H9 (cell line): ENCODE results near the gene PRR15. TPM values are rescaled to one million over a fixed set of nuclear protein-coding genes. Genes with fewer than 3 reads are reported as not detected.

Experiments used
- DNase-seq: peaks from one replicate; pipeline ENCODE4 v3.0.0-alpha.2; 2017
- H2AFZ ChIP-seq: one replicate; pipeline ENCODE4 v1.6.1; 2013; ENCODE audit warnings: mild to moderate bottlenecking, low read length, control low read depth, moderate library complexity
- H2AK5ac ChIP-seq: 2 replicates; pipeline ENCODE4 v1.6.1; 2013; ENCODE audit warnings: low read length, control low read depth, mixed read lengths; ENCODE audit not compliant: insufficient read length
- H2BK120ac ChIP-seq: one replicate; pipeline ENCODE4 v1.6.1; 2013; ENCODE audit warnings: low read depth, mild to moderate bottlenecking, low read length, control low read depth, inconsistent platforms; ENCODE audit not compliant: poor library complexity, severe bottlenecking
- H2BK12ac ChIP-seq: 2 replicates; pipeline ENCODE4 v1.6.1; 2013; ENCODE audit warnings: low read length, control low read depth, mixed read lengths, low read depth; ENCODE audit not compliant: insufficient read length
- H2BK15ac ChIP-seq: 2 replicates; pipeline ENCODE4 v1.6.1; 2013; ENCODE audit warnings: low read depth, low read length, control low read depth
- H2BK20ac ChIP-seq: one replicate; pipeline ENCODE4 v1.6.1; 2013; ENCODE audit warnings: low read depth, mild to moderate bottlenecking, low read length, control low read depth, inconsistent platforms; ENCODE audit not compliant: poor library complexity, severe bottlenecking
- H2BK5ac ChIP-seq: 2 replicates; pipeline ENCODE4 v1.6.1; 2013; ENCODE audit warnings: low read length, control low read depth, mixed read lengths; ENCODE audit not compliant: insufficient read length
- H3K14ac ChIP-seq: 2 replicates; pipeline ENCODE4 v1.6.1; 2013; ENCODE audit warnings: low read length, control low read depth; ENCODE audit not compliant: insufficient read depth
- H3K18ac ChIP-seq: 2 replicates; pipeline ENCODE4 v1.6.1; 2013; ENCODE audit warnings: low read depth, mild to moderate bottlenecking, mixed read lengths, low read length, control low read depth; ENCODE audit not compliant: insufficient read length
- H3K23ac ChIP-seq: 2 replicates; pipeline ENCODE4 v1.6.1; 2013; ENCODE audit warnings: low read length, control low read depth, mixed read lengths, low read depth; ENCODE audit not compliant: insufficient read length
- H3K23me2 ChIP-seq: 2 replicates; pipeline ENCODE4 v1.6.1; 2013; ENCODE audit warnings: low read depth, mild to moderate bottlenecking, mixed read lengths, low read length, control low read depth; ENCODE audit not compliant: insufficient read length, poor library complexity, severe bottlenecking
- H3K27ac ChIP-seq: 2 replicates; pipeline ENCODE4 v1.5.1; 2013; ENCODE audit warnings: low read length, control low read depth, mixed read lengths, low read depth; ENCODE audit not compliant: insufficient read length
- H3K27me3 ChIP-seq: 2 replicates; pipeline ENCODE4 v1.6.1; 2013; ENCODE audit warnings: low read length, control low read depth, inconsistent platforms; ENCODE audit not compliant: insufficient read depth
- H3K4ac ChIP-seq: 2 replicates; pipeline ENCODE4 v1.6.1; 2013; ENCODE audit warnings: low read depth, mild to moderate bottlenecking, control low read depth, inconsistent platforms, low read length, moderate library complexity
- H3K4me1 ChIP-seq: 2 replicates; pipeline ENCODE4 v1.6.1; 2013; ENCODE audit warnings: low read length, control low read depth, inconsistent platforms; ENCODE audit not compliant: insufficient read depth
- H3K4me2 ChIP-seq: 2 replicates; pipeline ENCODE4 v1.6.1; 2013; ENCODE audit warnings: low read length, control low read depth, mixed read lengths; ENCODE audit not compliant: insufficient read length, insufficient read depth
- H3K56ac ChIP-seq: 2 replicates; pipeline ENCODE4 v1.6.1; 2013; ENCODE audit warnings: low read depth, mild to moderate bottlenecking, mixed read lengths, low read length, control low read depth; ENCODE audit not compliant: insufficient read length
- H3K79me1 ChIP-seq: 2 replicates; pipeline ENCODE4 v1.6.1; 2013; ENCODE audit warnings: low read depth, mild to moderate bottlenecking, moderate library complexity, low read length, control low read depth, inconsistent platforms; ENCODE audit not compliant: insufficient read depth, poor library complexity, severe bottlenecking
- H3K79me2 ChIP-seq: 2 replicates; pipeline ENCODE4 v1.6.1; 2013; ENCODE audit warnings: low read length, control low read depth, inconsistent platforms; ENCODE audit not compliant: insufficient read depth
- H3K9ac ChIP-seq: 2 replicates; pipeline ENCODE4 v1.6.1; 2013; ENCODE audit warnings: low read length, control low read depth, mixed read lengths; ENCODE audit not compliant: insufficient read length; ENCODE audit errors: extremely low read depth
- H3K9me3 ChIP-seq: one replicate; pipeline ENCODE4 v1.6.1; 2013; ENCODE audit warnings: low read depth, low read length, inconsistent platforms; ENCODE audit not compliant: control insufficient read depth
- H3T11ph ChIP-seq: one replicate; pipeline ENCODE4 v1.6.1; 2013; ENCODE audit warnings: mild to moderate bottlenecking, low read length, control low read depth, inconsistent platforms
- H4K20me1 ChIP-seq: one replicate; pipeline ENCODE4 v1.6.1; 2013; ENCODE audit not compliant: control insufficient read depth, insufficient read length, insufficient read depth
- H4K5ac ChIP-seq: 2 replicates; pipeline ENCODE4 v1.6.1; 2013; ENCODE audit warnings: low read depth, mild to moderate bottlenecking, mixed read lengths, low read length, control low read depth; ENCODE audit not compliant: insufficient read length
- H4K8ac ChIP-seq: replicated peaks from 2 replicates; pipeline ENCODE4 v1.6.1; 2013; ENCODE audit warnings: low read length, control low read depth, mixed read lengths, low read depth; ENCODE audit not compliant: insufficient read length
- H4K91ac ChIP-seq: 2 replicates; pipeline ENCODE4 v1.6.1; 2013; ENCODE audit warnings: low read depth, mild to moderate bottlenecking, moderate library complexity, mixed read lengths, low read length, control low read depth; ENCODE audit not compliant: insufficient read length
- H3K27ac Mint-ChIP-seq, 3 experiments: 2 replicates in 2 of 3; 3 replicates in 1 of 3; pipeline ENCODE4 v1.8.0; 2020 to 2021; ENCODE audit warnings: mixed read lengths in 3 of 3, mild to moderate bottlenecking in 1 of 3, moderate library complexity in 1 of 3
- H3K27me3 Mint-ChIP-seq: 2 replicates; pipeline ENCODE4 v1.8.0; 2021; ENCODE audit warnings: low read depth, mild to moderate bottlenecking, moderate library complexity, mixed read lengths
- H3K36me3 Mint-ChIP-seq, 3 experiments: 2 replicates in 2 of 3; 3 replicates in 1 of 3; pipeline ENCODE4 v1.8.0; 2020 to 2021; ENCODE audit warnings: low read depth in 3 of 3, mixed read lengths in 3 of 3; ENCODE audit not compliant: insufficient read depth in 1 of 3
- H3K4me1 Mint-ChIP-seq, 2 experiments: 2 replicates each; pipeline ENCODE4 v1.8.0; 2020; ENCODE audit warnings: mixed read lengths in 2 of 2
- H3K4me3 Mint-ChIP-seq, 2 experiments: 2 replicates in 1 of 2; 3 replicates in 1 of 2; pipeline ENCODE4 v1.8.0; 2020 to 2021; ENCODE audit warnings: mild to moderate bottlenecking in 2 of 2, mixed read lengths in 2 of 2, moderate library complexity in 1 of 2
- H3K9me3 Mint-ChIP-seq, 2 experiments: 2 replicates in 1 of 2; 3 replicates in 1 of 2; pipeline ENCODE4 v1.8.0; 2020; ENCODE audit warnings: mild to moderate bottlenecking in 2 of 2, mixed read lengths in 2 of 2, moderate library complexity in 1 of 2
- WGBS: extraction: QIAGEN DNeasy Blood & Tissue Kit; methylation state at CpG from one replicate; pipeline ENCODE4 v1.1.7; 2013; ENCODE audit warnings: missing lambda C conversion rate, low lambda C conversion rate, mixed read lengths; ENCODE audit not compliant: insufficient read length; ENCODE audit errors: extremely low coverage; 5-methylcytosine and 5-hydroxymethylcytosine counted together
- total RNA-seq: library from RNA; stranded (reverse); gene quantifications from 2 replicates; pipeline ENCODE4 v1.2.1, GENCODE V29; 2021
- TF ChIP-seq, protein P1 (sequence below): fragments of 200-600 bp; sonication (generic); conservative IDR thresholded peaks from 3 replicates; pipeline ENCODE4 v1.8.0; 2021; ENCODE audit warnings: antibody characterized with exemption, mild to moderate bottlenecking

Gene PRR15
- total RNA-seq, 1 experiment from 2014 or later: 15.1 TPM

DNA sequence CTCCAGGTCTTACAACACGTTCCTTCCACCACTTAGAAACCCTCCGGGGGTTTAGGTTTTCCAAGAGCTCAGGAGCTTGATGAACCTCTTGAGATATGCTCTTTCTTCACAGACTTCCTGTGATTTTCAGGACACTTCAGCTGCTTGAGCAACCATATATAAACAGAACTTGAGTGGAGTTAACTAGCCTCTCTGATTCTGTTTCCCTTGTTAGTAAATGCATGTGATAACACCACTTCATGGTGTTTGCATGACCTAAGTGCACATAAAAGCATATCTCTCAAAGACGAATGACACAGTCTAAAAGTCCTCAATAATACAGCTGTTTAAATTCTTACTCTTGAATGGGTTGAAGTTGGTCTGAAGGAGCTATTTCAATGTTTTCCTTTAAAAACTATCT is 9.9 kb downstream of the PRR15 start:
- peaks cover 3% of the 10 kb centered on the region; the same call in 1 of the 2 replicates for H3K27me3 Mint-ChIP-seq
- Histone ChIP-seq H2BK12ac (no peak overlapping the region), H2BK15ac (no peak overlapping the region), H3T11ph (no peak overlapping the region), H3K18ac (no peak overlapping the region), H3K4me2 (no peak overlapping the region), H4K91ac (no peak overlapping the region), H3K9me3 (peaks cover 13% of the 10 kb centered on the region), H3K9ac (no peak overlapping the region), H3K4me1 (peaks cover 6% of the 10 kb centered on the region; the same call in 1 of the 2 replicates), H3K23me2 (no peaks in the 10 kb centered on the region), H2AK5ac (no peak overlapping the region), H3K27me3 (no peaks in the 10 kb centered on the region), H2BK20ac (no peak overlapping the region), H2BK120ac (no peak overlapping the region), H3K23ac (no peak overlapping the region), H3K14ac (no peak overlapping the region), H4K8ac (no peak overlapping the region), H2AFZ (no peak overlapping the region), H2BK5ac (no peak overlapping the region), H3K27ac (no peak overlapping the region), H3K56ac (no peak overlapping the region), H3K79me2 (no peaks in the 10 kb centered on the region), H3K4ac (no peak overlapping the region), H4K20me1 (no peaks in the 10 kb centered on the region), H4K5ac (no peak overlapping the region), H3K79me1 (no peaks in the 10 kb centered on the region)
- TF ChIP-seq, protein P1, sequence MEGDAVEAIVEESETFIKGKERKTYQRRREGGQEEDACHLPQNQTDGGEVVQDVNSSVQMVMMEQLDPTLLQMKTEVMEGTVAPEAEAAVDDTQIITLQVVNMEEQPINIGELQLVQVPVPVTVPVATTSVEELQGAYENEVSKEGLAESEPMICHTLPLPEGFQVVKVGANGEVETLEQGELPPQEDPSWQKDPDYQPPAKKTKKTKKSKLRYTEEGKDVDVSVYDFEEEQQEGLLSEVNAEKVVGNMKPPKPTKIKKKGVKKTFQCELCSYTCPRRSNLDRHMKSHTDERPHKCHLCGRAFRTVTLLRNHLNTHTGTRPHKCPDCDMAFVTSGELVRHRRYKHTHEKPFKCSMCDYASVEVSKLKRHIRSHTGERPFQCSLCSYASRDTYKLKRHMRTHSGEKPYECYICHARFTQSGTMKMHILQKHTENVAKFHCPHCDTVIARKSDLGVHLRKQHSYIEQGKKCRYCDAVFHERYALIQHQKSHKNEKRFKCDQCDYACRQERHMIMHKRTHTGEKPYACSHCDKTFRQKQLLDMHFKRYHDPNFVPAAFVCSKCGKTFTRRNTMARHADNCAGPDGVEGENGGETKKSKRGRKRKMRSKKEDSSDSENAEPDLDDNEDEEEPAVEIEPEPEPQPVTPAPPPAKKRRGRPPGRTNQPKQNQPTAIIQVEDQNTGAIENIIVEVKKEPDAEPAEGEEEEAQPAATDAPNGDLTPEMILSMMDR: no peak
- H3K27ac Mint-ChIP-seq: no peak overlapping the region
- H3K4me3 Mint-ChIP-seq: no peak overlapping the region
- no CpG with 5 or more reads among the region's 3 CpGs for WGBS
- no peak for DNase-seq
- peaks cover 17 to 24% (median 22%) of the 10 kb centered on the region in 3 experiments for H3K36me3 Mint-ChIP-seq
- H3K4me1 Mint-ChIP-seq: peaks cover 21 to 22% of the 10 kb centered on the region in 2 experiments
- H3K9me3 Mint-ChIP-seq: peaks cover 25 to 29% of the 10 kb centered on the region in 2 experiments
